GM19099 (cell line): ENCODE results near the gene LHX6.

Experiments used
- POLR2A ChIP-seq: IDR thresholded peaks from 3 replicates; pipeline ENCODE4 v1.6.1; 2011; ENCODE audit warnings: low read depth; ENCODE audit not compliant: insufficient read length; ENCODE audit errors: extremely low read depth

The LHX6 gene

DNA sequence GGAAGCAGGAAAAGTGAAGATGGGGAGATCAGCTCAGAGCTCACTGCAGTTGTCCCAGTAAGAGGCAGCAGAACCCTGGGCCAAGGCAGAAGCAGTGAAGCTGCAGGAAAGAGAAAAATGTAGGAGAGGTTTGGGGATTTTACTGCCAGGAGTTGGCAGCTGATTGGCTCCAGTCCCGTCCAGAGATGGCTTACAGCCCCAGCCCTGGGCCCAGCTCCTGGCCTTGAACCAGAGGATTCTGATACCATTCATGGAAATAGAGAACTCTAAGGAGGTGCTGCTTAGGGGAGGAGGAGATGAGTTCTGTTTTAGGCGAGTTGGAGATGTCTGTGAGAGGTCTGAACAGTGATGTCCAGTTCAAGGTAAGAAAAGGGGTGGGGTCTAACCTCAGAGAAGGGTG, 64.5 kb downstream of the LHX6 start:
- TF ChIP-seq POLR2A, result no peak

DNA sequence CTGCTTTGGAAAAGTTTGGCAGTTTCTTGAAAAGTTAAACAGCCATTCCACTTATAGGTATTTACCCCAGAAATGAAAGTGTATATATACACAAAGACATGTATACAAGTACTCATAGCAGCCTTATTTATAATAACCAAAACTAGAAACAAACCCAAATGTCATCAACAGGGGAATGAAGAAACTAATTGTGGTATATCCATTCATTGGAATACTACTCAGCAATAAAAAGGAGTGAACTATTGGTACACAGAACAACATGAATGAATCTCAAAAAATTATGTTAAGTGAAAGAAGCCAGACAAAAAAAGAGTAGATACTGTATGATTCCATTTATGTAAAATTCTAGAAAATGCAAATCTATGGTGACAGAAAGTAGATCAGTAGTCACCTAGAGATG, 66.3 kb downstream of the LHX6 start:
- no peak for TF ChIP-seq POLR2A

DNA sequence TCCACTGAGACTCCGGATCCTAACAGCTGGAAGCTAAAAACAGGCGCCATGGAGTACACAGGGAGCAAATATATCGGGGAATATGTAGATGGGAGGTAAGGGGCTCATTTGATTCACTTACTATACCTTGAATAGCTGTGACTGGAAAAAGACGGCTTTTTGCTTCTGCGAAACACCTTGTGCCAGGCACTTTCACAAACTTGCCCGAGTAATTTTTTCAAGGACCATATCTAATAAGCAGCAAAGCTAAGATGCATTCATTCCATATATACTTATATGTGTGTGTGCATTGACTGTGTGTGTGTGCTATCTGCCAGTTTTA, 68.9 kb downstream of the LHX6 start:
- no peak for TF ChIP-seq POLR2A

DNA sequence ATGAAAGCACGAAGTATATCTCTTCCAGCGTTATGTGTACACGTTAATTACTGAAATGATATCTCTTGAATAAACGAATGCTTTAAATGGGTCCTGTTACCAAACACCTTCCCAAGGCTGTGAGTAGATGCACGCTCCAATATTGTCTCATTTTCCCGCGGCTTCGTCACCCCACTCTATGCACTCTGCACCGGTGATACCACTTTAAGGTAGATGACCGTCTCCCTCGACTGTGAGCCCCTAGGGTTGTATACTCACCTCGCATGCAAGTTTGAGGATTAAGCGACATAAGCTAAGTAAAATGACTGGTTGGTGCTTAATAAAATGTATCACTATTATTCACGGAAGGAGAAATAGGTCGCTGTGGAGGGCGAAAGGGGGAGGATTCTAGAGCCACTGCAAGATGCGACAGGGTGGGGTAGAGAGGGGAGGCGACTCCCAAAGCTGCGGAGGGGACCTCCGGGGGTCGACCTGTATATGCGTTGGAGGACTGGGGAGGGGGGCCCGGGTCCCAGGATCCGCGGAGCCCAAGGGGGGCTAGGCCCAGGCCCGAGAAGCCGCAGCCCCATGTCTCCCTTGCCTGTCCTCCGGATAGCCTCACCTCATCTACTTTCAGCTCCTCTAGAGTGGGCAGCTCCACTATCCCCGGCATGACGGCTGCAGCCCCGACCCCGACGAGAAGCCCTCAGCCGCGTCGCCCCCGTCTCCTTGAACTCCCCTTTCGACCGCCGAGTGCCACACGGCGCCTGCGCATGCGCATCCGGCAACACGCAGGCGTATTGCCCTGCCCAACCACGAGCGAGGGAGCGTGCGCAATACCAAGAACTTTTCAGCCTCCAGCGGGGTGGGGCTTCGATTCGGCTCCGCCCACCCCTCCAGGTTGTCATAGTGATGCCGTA, 69.5 kb downstream of the LHX6 start, which contains the start of the genes MORN5 and NDUFA8:
TSS of gene MORN5 (plus strand) at position 883 of the 899 bp plus-strand sequence. CDS start 65 bp downstream, outside the sequence.
TSS of gene NDUFA8 (minus strand) at position 754 of the 899 bp plus-strand sequence. CDS start at position 652, 102 bp downstream.
- peak; percentile 75 for TF ChIP-seq POLR2A

DNA sequence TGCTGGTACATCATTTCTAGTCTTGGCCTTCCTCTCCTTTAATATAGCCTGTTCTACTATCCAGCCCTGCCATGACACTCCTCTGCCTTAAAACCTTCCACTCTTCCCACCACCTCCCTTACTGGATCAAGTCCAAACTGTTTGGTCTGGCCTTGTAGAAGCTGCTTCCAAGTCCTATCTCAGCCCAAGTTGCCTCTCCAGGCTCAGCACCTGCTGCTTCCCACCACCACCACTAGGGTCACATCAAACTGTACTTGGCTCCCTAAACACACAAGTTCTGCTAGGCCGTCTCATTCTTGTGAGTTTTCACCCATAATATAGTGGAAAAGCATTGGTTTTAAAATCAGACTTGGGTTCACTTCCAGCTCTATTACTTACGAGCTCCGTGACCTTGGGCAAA, 70.6 kb downstream of the LHX6 start:
- no peak for TF ChIP-seq POLR2A

DNA sequence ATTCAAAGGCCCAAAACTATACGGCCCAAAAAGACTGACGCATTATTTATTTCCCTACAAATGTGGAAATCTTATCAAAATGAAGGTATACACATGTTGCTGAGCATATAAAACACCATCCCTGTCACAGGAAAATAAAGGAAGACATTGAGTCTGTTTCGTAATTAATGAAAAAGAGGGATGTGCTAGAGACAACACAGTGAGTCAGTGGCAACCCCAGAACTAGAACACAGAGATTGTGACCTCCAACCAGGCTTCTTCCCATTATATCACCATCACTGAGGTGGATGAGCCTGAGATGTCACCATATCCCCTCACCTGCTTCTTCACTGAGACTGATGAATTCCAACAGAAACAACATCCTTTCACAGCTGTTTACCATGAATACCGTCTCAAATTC, 73.0 kb downstream of the LHX6 start:
- TF ChIP-seq POLR2A, result no peak
